Calu3 (cell line): ENCODE results near the gene DPYD. TPM values are rescaled to one million over a fixed set of nuclear protein-coding genes. Genes with fewer than 3 reads are reported as not detected.

Experiments
- BruUV-seq: library from RNA; stranded (reverse); fragments of 400-500 nt; replicated peaks from 2 replicates; lab custom pipeline; 2021; lab: Mats Ljungman, UMichigan
- CTCF ChIA-PET: fragments of 300-600 bp; sonication (Branson Sonifier 250); formaldehyde crosslinking; loops from one replicate; lab custom pipeline; 2022; ENCODE audit warnings: antibody characterized with exemption; lab: Charles Lee
- DNase-seq: peaks from one replicate; pipeline ENCODE4 v3.0.0; 2022
- H3K27ac Mint-ChIP-seq: one replicate; pipeline ENCODE4 v1.8.0; 2022; ENCODE audit warnings: mixed read lengths; ENCODE audit not compliant: unreplicated experiment
- H3K27me3 Mint-ChIP-seq: one replicate; pipeline ENCODE4 v1.8.0; 2022; ENCODE audit warnings: mixed read lengths; ENCODE audit not compliant: unreplicated experiment
- H3K36me3 Mint-ChIP-seq: one replicate; pipeline ENCODE4 v1.8.0; 2022; ENCODE audit warnings: mild to moderate bottlenecking, moderate library complexity, mixed read lengths; ENCODE audit not compliant: insufficient read depth, unreplicated experiment
- H3K4me1 Mint-ChIP-seq: one replicate; pipeline ENCODE4 v1.8.0; 2022; ENCODE audit warnings: mild to moderate bottlenecking, low read depth, mixed read lengths; ENCODE audit not compliant: unreplicated experiment
- H3K4me3 Mint-ChIP-seq: one replicate; pipeline ENCODE4 v1.8.0; 2022; ENCODE audit warnings: mild to moderate bottlenecking, low read depth, moderate library complexity, mixed read lengths; ENCODE audit not compliant: unreplicated experiment
- H3K9me3 Mint-ChIP-seq: one replicate; pipeline ENCODE4 v1.8.0; 2022; ENCODE audit warnings: low read depth, mixed read lengths; ENCODE audit not compliant: unreplicated experiment
- intact Hi-C: fragments of 100-400 bp; cut with micrococcal nuclease; formaldehyde crosslinking; loops from one replicate; pipeline ENCODE4 v1.10.0; 2022; ENCODE audit not compliant: unreplicated experiment
- total RNA-seq: library from RNA; stranded (reverse); gene quantifications from 2 replicates; pipeline ENCODE4 v1.2.3, GENCODE V29; 2022
- TF ChIP-seq, protein P1 (sequence below): fragments of 200-600 bp; IDR thresholded peaks from one replicate; pipeline ENCODE4 v1.8.0; 2022; ENCODE audit warnings: antibody characterized with exemption; ENCODE audit not compliant: unreplicated experiment

The DPYD gene
- total RNA-seq, 1 experiment from 2014 or later = 15.6 TPM

GRCh38 chr1:97506368-97506767, 414.5 kb downstream of the DPYD start:
- H3K36me3 Mint-ChIP-seq = no peaks in the 10 kb centered on the region
- BruUV-seq = no TSS peak
- no peak overlapping the region for H3K27ac Mint-ChIP-seq
- DNase-seq = no peak
- peaks cover 22% of the 10 kb centered on the region for H3K4me1 Mint-ChIP-seq
- peaks cover 4% of the 10 kb centered on the region for H3K9me3 Mint-ChIP-seq
- no peak overlapping the region for H3K4me3 Mint-ChIP-seq
- CTCF ChIA-PET = no interaction called here
- no peaks in the 10 kb centered on the region for H3K27me3 Mint-ChIP-seq
- TF ChIP-seq, protein P1, sequence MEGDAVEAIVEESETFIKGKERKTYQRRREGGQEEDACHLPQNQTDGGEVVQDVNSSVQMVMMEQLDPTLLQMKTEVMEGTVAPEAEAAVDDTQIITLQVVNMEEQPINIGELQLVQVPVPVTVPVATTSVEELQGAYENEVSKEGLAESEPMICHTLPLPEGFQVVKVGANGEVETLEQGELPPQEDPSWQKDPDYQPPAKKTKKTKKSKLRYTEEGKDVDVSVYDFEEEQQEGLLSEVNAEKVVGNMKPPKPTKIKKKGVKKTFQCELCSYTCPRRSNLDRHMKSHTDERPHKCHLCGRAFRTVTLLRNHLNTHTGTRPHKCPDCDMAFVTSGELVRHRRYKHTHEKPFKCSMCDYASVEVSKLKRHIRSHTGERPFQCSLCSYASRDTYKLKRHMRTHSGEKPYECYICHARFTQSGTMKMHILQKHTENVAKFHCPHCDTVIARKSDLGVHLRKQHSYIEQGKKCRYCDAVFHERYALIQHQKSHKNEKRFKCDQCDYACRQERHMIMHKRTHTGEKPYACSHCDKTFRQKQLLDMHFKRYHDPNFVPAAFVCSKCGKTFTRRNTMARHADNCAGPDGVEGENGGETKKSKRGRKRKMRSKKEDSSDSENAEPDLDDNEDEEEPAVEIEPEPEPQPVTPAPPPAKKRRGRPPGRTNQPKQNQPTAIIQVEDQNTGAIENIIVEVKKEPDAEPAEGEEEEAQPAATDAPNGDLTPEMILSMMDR = no peak
- intact Hi-C loops = no loop called here

GRCh38 chr1:97505816-97506215, 415.0 kb downstream of the DPYD start:
- intact Hi-C loops = no loop called here
- Mint-ChIP-seq H3K27me3 (no peaks in the 10 kb centered on the region), H3K36me3 (no peaks in the 10 kb centered on the region), H3K4me3 (peak overlapping the region; percentile 5), H3K27ac (no peak overlapping the region), H3K9me3 (peaks cover 4% of the 10 kb centered on the region), H3K4me1 (peaks cover 22% of the 10 kb centered on the region)
- BruUV-seq = no TSS peak
- no peak for DNase-seq
- TF ChIP-seq, protein P1 = no peak
- CTCF ChIA-PET = no interaction called here

GRCh38 chr1:97505289-97505688, 415.5 kb downstream of the DPYD start:
- Mint-ChIP-seq H3K9me3 (peaks cover 4% of the 10 kb centered on the region), H3K4me3 (peak overlapping the region; percentile 5), H3K36me3 (no peaks in the 10 kb centered on the region), H3K27me3 (no peaks in the 10 kb centered on the region), H3K27ac (no peak overlapping the region), H3K4me1 (peaks cover 22% of the 10 kb centered on the region)
- DNase-seq = no peak
- BruUV-seq = no TSS peak
- intact Hi-C loops = no loop called here
- TF ChIP-seq, protein P1 = no peak
- CTCF ChIA-PET = no interaction called here

DNA sequence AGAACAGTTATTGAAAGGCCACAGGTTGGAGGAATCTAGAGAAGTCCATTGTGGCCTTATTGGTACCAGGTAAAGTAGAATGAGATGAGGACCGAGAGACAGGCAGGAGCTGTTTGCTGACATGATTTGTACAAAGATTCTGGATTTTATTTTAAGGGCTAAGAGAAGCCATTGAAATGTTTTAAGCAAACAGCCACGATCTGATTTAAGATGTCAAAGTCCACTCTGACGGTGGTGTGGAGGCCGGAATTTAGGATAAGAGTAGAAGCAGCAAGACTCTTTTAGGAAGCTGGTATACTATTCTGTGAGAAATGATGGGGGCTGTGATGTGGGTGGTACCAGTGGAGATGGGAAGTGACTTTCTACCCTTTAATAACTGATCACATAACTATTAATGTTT, 418.5 kb downstream of the DPYD start:
- Mint-ChIP-seq H3K4me3 (no peak overlapping the region), H3K9me3 (no peaks in the 10 kb centered on the region), H3K27me3 (no peaks in the 10 kb centered on the region), H3K36me3 (no peaks in the 10 kb centered on the region), H3K4me1 (peaks cover 22% of the 10 kb centered on the region), H3K27ac (no peak overlapping the region)
- no peak for DNase-seq
- BruUV-seq = no TSS peak
- TF ChIP-seq, protein P1 = no peak
- intact Hi-C loops = no loop called here
- CTCF ChIA-PET = no interaction called here
